Duodenal mucosa (tissue), 2 donors: ENCODE measurements around the gene COMMD6.

Experiments used
- H3K27ac ChIP-seq: one replicate; pipeline ENCODE4 v1.7.0; 2013; ENCODE audit warnings: low read depth, low read length
- H3K27me3 ChIP-seq, 2 donors: one replicate each; pipeline ENCODE4 v1.7.0; 2013; ENCODE audit warnings: low read length in 2 of 2, control low read depth in 1 of 2; ENCODE audit not compliant: insufficient read depth in 2 of 2, control insufficient read depth in 1 of 2
- H3K36me3 ChIP-seq, 2 donors: one replicate each; pipeline ENCODE4 v1.7.0; 2013; ENCODE audit warnings: low read length in 2 of 2, control low read depth in 1 of 2; ENCODE audit not compliant: insufficient read depth in 2 of 2, control insufficient read depth in 1 of 2
- H3K4me1 ChIP-seq, 2 donors: one replicate each; pipeline ENCODE4 v1.7.0; 2013; ENCODE audit warnings: low read length in 2 of 2, control low read depth in 1 of 2; ENCODE audit not compliant: insufficient read depth in 2 of 2, control insufficient read depth in 1 of 2
- H3K4me3 ChIP-seq, 2 donors: one replicate each; pipeline ENCODE4 v1.7.0; 2013; ENCODE audit warnings: low read length in 2 of 2, low read depth in 1 of 2
- H3K9ac ChIP-seq, 2 donors: one replicate each; pipeline ENCODE4 v1.7.0; 2013; ENCODE audit warnings: low read length in 2 of 2, low read depth in 1 of 2
- H3K9me3 ChIP-seq, 2 donors: one replicate each; pipeline ENCODE4 v1.7.0; 2013; ENCODE audit warnings: low read length in 2 of 2, control low read depth in 1 of 2; ENCODE audit not compliant: control insufficient read depth in 1 of 2

Gene COMMD6

DNA sequence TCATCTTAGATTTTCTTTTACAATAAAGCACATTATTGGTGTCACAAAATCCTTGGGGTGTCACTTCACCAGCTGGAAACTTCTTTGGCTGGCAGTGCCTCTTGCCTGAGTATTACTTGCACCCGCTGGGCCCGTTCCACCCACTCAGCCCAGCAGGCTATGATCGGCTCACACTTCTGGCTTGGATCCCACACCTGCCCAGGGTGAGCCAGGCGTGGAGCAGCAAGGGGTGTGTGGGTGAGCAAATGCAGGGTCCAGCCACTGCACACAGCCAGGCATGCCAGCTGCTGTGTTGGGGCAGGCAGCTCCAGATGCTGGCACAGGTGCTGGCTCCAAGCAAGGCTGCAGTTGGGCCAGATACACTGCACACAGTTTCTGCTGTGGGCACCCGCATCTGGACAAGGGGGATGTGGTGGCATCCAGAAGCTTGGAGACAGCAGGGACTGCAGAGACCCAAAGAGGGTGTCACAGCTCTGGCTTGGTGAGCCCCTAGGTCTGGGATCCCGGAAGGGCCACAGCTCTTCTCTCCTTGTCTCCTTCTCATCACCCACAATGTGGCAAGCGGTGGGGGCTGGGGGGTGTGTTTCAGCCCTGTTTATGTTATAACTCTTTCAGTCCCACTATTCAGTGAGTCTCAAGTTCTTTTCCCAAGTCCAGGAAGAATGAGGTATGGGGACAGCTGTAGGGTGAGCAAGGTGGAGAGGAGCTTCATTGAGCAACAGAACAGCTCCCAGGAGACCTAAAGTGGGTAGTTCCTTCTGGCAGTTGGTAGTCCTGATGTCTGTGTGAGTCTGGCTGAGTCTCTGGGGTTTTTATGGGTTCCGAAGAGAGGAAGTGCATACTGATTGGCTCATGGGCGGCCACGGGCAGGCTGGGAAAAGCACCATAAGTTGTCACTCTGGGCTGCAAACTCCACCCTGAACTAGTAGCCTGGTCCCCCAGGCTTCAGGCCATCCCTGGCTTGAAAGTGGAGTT lies 30.3 kb downstream of the COMMD6 start:
- no peaks in the 10 kb centered on the region for H3K4me1 ChIP-seq
- H3K9me3 ChIP-seq = no peaks in the 10 kb centered on the region
- no peak overlapping the region for H3K9ac ChIP-seq
- no peaks in the 10 kb centered on the region for H3K36me3 ChIP-seq
- H3K27me3 ChIP-seq = no peaks in the 10 kb centered on the region
- H3K27ac ChIP-seq = no peak overlapping the region
- no peak overlapping the region for H3K4me3 ChIP-seq

DNA sequence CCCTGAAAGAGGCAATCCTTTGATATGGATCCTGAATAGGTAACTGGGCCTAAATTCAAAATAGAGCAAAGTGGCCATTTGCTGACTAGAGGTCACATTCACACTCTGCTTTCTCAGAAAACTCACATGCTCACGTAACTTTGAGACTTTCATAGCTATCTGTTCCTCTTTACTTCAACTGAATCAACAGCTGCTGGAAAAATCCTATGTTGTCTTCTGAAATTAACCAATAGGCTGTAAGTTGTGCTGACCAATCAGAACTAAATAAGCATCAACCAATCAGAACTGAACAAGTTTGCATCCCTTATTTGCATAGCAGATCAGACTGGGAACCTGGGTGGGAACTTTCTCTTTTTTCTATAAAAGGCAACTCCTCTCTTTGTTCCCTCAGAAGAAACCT lies 31.6 kb downstream of the COMMD6 start:
- H3K4me1 ChIP-seq = no peaks in the 10 kb centered on the region
- no peak overlapping the region for H3K9ac ChIP-seq
- no peak overlapping the region for H3K27ac ChIP-seq
- no peaks in the 10 kb centered on the region for H3K9me3 ChIP-seq
- no peaks in the 10 kb centered on the region for H3K36me3 ChIP-seq
- no peak overlapping the region for H3K4me3 ChIP-seq
- no peaks in the 10 kb centered on the region for H3K27me3 ChIP-seq

DNA sequence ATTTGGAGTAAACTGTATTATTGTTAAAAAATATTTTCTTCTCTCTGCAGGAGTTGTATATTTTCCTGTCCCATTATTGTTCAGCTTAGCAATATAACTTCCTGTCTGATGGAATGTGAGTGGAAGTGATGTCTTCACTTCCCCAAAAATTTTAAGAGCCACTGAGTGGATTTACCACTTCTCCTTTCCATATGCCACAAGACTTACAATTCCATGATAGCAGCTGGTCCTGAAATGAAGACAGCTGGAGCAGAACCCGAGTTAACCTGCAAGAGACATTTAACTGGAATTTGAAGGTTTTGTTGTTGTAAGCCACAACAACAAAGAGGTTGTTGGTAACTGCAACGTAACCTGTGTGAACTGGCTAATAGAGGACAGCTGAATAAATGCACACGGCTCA lies 32.3 kb downstream of the COMMD6 start:
- Histone ChIP-seq H3K9ac (no peak overlapping the region), H3K27me3 (no peaks in the 10 kb centered on the region), H3K27ac (no peak overlapping the region)

DNA sequence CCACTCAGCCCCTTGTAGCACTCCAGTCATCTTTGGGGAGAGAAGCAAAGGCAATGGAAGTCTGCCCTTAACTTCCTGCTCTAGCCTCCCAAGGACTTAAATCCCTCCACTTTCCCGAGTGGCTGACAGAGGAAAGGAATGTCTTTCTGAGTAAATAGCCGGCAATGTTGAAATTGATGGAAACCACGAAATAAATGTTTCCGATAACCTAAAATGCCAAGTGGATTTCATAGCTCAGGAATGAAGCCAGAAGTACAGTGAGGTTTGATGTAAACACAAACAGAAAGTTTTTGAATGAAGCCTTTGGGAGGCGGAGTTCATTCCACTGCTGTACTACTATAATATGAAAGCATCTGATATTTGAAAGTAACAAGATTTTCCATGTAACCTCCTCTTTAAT lies 41.7 kb downstream of the COMMD6 start:
- Histone ChIP-seq H3K27ac (no peak overlapping the region), H3K4me3 (no peak overlapping the region), H3K9ac (no peak overlapping the region), H3K9me3 (no peaks in the 10 kb centered on the region), H3K4me1 (no peaks in the 10 kb centered on the region), H3K36me3 (no peaks in the 10 kb centered on the region), H3K27me3 (no peaks in the 10 kb centered on the region)

More for the DNA sequence above, 32.3 kb downstream of the COMMD6 start:
- no peaks in the 10 kb centered on the region for H3K9me3 ChIP-seq
- H3K4me3 ChIP-seq = no peak overlapping the region
- H3K36me3 ChIP-seq = no peaks in the 10 kb centered on the region
- H3K4me1 ChIP-seq = no peaks in the 10 kb centered on the region

DNA sequence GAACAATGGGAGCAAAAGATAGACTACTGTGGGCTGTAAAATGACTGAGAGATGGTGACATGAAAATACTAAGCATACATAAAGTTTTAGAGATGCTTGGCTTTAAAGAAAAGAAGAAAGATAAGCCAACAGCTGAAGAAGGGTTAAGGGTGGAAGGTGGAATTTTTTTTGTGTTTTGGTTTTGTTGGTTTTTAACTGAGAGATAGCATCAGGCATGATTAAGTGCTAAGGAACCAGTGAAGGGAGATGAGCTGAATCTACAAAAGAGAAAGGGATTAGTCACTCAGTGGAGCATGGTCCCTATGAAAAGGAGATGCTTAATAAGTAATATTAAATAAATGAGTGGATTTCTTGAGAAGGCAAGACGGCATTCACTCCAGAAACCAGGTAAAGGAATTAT lies 43.1 kb downstream of the COMMD6 start:
- no peak overlapping the region for H3K4me3 ChIP-seq

DNA sequence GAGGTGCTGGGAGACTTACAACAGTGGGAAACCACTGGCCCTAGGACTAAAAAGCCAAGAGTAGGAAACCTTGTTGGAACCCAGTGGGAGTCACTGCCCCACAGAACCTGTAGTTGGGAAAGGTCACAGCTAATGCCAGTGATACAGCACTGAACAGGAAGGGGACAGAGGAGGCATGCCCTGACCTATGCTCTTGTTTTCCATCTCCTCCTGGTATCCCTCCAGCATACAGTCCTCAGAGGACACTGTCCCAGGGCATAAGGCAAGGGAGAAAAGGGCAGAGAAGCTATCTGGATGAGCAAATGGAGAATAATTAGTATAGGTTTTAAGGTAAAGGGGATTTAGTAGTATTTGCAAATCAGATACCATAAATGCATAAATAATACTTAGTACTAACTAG lies 44.5 kb downstream of the COMMD6 start:
- no peaks in the 10 kb centered on the region for H3K27me3 ChIP-seq
- no peaks in the 10 kb centered on the region for H3K9me3 ChIP-seq
- no peaks in the 10 kb centered on the region for H3K36me3 ChIP-seq
- H3K27ac ChIP-seq = no peak overlapping the region
- H3K9ac ChIP-seq = no peak overlapping the region
- H3K4me1 ChIP-seq = no peaks in the 10 kb centered on the region
- no peak overlapping the region for H3K4me3 ChIP-seq

More for the DNA sequence above, 43.1 kb downstream of the COMMD6 start:
- H3K27me3 ChIP-seq = no peaks in the 10 kb centered on the region
- H3K9me3 ChIP-seq = no peaks in the 10 kb centered on the region
- H3K4me1 ChIP-seq = no peaks in the 10 kb centered on the region
- no peaks in the 10 kb centered on the region for H3K36me3 ChIP-seq
- H3K27ac ChIP-seq = no peak overlapping the region
- no peak overlapping the region for H3K9ac ChIP-seq

DNA sequence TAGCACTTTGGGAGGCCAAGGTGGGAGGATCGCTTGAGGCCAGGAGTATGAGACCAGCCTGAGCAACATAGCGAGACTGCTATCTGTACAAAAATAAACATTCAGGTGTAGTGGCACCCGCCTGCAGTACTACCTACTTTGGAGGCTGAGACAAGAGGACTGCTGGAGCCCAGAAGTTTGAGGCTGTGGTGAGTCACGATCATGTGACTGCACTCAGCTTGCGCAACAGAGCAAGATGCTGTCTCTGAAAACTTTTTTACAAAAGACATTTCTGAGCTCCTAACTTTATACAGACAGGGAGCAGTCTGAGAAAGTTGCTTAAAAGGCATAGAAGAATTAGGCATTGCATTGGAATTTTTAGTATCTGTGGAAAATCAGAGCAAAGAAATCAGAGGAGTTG lies 45.3 kb downstream of the COMMD6 start:
- H3K4me1 ChIP-seq = no peaks in the 10 kb centered on the region
- no peak overlapping the region for H3K4me3 ChIP-seq
- no peaks in the 10 kb centered on the region for H3K27me3 ChIP-seq
- no peak overlapping the region for H3K9ac ChIP-seq
- no peaks in the 10 kb centered on the region for H3K36me3 ChIP-seq
- H3K9me3 ChIP-seq = no peaks in the 10 kb centered on the region
- no peak overlapping the region for H3K27ac ChIP-seq

DNA sequence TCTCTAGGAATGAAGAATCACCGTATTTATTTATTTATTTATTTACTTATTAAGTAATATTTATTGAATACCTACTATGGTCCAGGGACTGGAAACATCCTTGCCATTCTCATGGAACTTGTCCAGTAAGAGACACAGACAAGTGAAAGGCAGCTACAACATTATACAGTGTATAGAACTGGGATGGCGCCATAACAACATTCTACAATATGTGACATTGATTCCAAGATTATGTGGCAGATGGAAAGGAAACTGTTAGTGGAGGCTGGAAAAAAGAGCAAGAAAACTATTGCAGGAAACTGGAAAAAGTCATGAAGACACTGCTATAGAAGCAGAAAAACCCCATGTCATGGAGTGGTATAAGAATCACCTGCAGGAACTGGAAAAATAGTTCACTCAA lies 46.3 kb downstream of the COMMD6 start:
- Histone ChIP-seq H3K4me1 (no peaks in the 10 kb centered on the region), H3K4me3 (no peak overlapping the region), H3K36me3 (no peaks in the 10 kb centered on the region), H3K27ac (no peak overlapping the region), H3K27me3 (no peaks in the 10 kb centered on the region), H3K9ac (no peak overlapping the region), H3K9me3 (no peaks in the 10 kb centered on the region)

DNA sequence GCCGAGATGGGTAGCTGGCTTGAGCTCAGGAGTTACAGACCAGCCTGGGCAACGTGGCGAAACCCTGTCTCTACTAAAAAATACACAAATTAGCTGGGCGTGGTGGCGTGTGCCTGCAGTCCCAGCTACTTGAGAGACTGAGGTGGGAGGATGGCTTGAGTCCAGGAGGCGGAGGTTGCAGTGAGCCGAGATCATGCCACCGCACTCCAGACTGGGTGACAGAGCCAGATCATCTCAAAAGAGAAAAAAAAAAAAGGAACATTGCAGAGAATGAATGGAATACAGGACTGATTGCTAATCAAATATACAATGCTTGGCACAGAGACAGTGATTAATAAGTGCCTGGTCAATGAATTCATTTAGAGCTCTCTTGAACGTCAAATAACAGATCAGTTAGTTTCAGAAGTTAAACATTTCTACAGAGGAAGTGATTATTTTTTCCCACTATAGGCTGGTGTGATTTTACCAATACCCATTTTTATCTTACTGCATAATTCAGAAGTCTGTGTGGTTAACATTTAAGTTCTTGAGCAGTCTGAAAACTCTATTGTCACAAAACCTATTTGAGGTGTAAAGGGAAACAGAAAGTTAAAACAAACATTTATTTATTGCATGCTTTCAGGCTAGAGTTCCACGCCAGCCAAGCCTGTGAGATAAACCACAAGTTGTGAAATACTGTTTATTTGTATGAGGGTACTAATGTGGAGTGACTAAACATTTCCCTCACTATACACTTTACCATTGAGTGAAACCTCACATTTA lies 48.0 kb downstream of the COMMD6 start:
- H3K4me3 ChIP-seq = peak overlapping the region; percentile 37 to 55
- H3K27me3 ChIP-seq = peaks cover 0 to 4% of the 10 kb centered on the region in 2 donors
- no peaks in the 10 kb centered on the region for H3K9me3 ChIP-seq
- H3K27ac ChIP-seq = no peak overlapping the region
- H3K9ac ChIP-seq = no peak overlapping the region
- H3K4me1 ChIP-seq = no peaks in the 10 kb centered on the region
- no peaks in the 10 kb centered on the region for H3K36me3 ChIP-seq
